Measurements from ENCODE around the gene CLDN9. TPM values are rescaled to one million over a fixed set of nuclear protein-coding genes. Genes with fewer than 3 reads are reported as not detected.

Gene CLDN9
- total RNA-seq, 4 donors from 2014 or later, result not detected

DNA sequence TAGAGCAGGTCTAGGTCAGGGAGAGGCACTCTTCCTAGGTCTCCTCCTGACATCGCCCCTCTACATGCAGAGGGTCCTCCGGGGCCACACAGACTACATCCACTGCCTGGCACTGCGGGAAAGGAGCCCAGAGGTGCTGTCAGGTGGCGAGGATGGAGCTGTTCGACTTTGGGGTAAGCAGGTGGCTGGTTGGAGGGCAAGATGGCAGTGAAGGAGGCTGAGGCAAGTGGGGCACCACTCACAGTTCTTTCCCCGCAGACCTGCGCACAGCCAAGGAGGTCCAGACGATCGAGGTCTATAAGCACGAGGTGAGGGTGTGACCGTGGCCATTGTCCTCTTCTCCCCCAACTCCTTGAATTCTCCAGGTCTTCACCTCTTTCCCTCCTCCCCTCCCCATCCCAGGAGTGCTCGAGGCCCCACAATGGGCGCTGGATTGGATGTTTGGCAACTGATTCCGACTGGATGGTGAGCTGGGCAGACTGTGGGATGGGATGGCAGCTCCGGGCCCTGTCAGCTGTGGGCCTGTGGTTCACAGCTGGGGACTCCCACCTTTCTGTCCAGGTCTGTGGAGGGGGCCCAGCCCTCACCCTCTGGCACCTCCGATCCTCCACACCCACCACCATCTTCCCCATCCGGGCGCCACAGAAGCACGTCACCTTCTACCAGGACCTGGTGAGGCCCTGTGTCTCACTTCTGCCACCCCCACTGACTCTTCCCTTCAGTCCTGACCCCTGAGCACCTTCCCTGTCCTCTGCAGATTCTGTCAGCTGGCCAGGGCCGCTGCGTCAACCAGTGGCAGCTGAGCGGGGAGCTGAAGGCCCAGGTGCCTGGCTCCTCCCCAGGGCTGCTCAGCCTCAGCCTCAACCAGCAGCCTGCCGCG is 14.1 kb downstream of the CLDN9 start:
- H3K4me3 ChIP-seq, result no peak overlapping the region
- peaks cover 63% of the 10 kb centered on the region for H3K4me1 ChIP-seq
- no peaks in the 10 kb centered on the region for H3K9me3 ChIP-seq
- H3K27me3 ChIP-seq, result peaks cover 21% of the 10 kb centered on the region
- 94% methylated on average over 21 of the region's 24 CpGs for WGBS
- H3K36me3 ChIP-seq, result peaks cover 19% of the 10 kb centered on the region
- DNase-seq (ENCODE audit: low spot score in 2 of 2), result no peak
- TF ChIP-seq POLR2A (IDR thresholded peaks at IDR 0.05) (no peak), POLR2AphosphoS5 (IDR thresholded peaks at IDR 0.05) (no peak), EP300 (IDR thresholded peaks at IDR 0.05) (no peak)
- TF ChIP-seq, protein P1, sequence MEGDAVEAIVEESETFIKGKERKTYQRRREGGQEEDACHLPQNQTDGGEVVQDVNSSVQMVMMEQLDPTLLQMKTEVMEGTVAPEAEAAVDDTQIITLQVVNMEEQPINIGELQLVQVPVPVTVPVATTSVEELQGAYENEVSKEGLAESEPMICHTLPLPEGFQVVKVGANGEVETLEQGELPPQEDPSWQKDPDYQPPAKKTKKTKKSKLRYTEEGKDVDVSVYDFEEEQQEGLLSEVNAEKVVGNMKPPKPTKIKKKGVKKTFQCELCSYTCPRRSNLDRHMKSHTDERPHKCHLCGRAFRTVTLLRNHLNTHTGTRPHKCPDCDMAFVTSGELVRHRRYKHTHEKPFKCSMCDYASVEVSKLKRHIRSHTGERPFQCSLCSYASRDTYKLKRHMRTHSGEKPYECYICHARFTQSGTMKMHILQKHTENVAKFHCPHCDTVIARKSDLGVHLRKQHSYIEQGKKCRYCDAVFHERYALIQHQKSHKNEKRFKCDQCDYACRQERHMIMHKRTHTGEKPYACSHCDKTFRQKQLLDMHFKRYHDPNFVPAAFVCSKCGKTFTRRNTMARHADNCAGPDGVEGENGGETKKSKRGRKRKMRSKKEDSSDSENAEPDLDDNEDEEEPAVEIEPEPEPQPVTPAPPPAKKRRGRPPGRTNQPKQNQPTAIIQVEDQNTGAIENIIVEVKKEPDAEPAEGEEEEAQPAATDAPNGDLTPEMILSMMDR (IDR thresholded peaks at IDR 0.05), result no peak
- H3K27ac ChIP-seq, result no peak overlapping the region

DNA sequence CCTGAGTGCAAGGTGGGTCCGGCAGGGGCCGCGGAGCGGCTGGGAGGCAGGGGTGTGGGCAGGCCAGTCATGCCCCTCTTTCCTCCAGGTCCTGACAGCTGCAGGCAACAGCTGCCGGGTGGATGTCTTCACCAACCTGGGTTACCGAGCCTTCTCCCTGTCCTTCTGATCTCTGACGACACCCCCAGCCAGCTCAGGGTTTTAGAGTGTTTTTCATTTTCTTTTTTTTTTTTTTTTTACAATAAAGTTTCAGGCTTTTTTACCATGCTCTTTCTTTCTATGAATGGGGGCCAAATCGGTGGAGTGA is 14.7 kb downstream of the CLDN9 start:
- WGBS, result 86% methylated on average over 8 of the region's 8 CpGs
- no peak for DNase-seq (ENCODE audit: low spot score in 2 of 2)
- Histone ChIP-seq H3K36me3 (peaks cover 19% of the 10 kb centered on the region), H3K4me1 (peaks cover 61% of the 10 kb centered on the region), H3K27ac (no peak overlapping the region), H3K9me3 (no peaks in the 10 kb centered on the region), H3K4me3 (no peak overlapping the region), H3K27me3 (peaks cover 21% of the 10 kb centered on the region)
- TF ChIP-seq POLR2AphosphoS5 (IDR thresholded peaks at IDR 0.05), result no peak
- TF ChIP-seq, protein P1 (IDR thresholded peaks at IDR 0.05), result no peak
- TF ChIP-seq POLR2A (IDR thresholded peaks at IDR 0.05), result no peak
- TF ChIP-seq EP300 (IDR thresholded peaks at IDR 0.05), result no peak

DNA sequence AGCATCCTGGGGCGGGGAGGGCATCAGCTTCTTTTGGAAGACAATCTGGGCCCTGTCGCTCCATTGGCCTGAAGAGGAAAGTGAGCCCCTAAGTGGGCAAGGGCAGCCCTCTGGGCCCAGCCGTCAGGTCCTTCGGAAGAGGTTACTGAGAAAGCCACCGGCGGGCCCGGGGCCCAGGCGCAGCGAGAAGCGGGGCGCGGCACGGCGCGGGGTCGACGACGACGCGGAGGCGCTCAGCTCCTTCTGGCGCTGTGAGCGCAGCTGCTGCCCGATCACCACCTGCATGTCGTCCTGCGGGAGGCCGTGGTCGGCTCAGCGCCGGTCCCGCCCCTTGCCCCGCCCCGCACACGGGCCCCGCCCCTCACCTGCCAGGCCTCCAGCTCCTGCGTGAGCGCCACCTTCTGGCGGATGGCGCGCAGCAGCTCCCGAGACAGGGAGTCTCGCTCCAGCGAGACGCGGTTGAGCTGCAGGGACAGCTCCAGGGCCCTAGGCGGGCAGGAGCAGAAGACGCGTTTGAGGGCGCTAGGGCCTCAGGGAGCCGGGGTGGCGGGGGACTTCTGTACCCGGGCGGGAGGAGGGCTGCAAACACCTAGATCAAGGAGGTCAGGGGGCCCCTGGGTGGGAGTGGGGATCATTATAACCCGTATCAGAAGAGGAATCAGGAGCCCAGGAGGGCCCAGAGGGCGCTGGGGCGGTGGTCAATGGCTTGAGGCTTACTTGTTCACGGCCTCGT is 15.4 kb downstream of the CLDN9 start:
- no peaks in the 10 kb centered on the region for H3K9me3 ChIP-seq

DNA sequence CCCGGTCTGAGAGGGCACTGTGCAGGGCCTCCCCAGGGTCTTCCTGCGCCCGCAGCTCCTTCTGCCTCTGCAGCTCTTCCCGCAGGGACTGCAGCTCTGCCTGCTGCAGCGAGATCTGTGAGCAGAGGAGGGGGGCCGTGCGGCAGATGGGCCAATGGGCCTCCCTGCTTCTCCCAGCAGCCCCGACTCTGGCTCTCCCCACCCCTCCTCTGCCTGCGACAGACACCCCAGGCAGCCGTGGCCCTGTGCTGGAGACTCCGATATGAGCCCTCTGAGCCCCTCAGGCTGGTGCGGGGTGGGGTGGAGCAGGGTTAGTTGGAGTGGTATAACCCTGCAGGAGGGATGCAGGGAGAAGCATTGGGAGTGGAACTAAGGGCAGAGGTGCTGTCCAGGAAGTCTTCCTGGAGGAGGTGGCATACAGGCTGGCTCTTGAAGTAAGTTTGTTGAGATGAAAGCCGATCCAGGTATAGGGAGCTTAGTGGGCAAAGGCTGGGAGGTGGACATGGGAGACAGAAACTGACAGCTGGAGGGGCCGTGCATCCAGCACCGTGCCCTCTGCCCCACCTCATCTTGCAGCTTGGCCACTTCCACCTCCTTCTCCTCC is 16.1 kb downstream of the CLDN9 start:
- 54% methylated on average over 3 of the region's 15 CpGs for WGBS
- peaks cover 31% of the 10 kb centered on the region for H3K27me3 ChIP-seq

More for the DNA sequence above, 15.4 kb downstream of the CLDN9 start:
- peak in 1 of 2 donors; percentile 79 for DNase-seq (ENCODE audit: low spot score in 2 of 2)
- WGBS, result 17% methylated on average over 4 of the region's 58 CpGs
- Histone ChIP-seq H3K36me3 (peaks cover 19% of the 10 kb centered on the region), H3K4me1 (peaks cover 55% of the 10 kb centered on the region), H3K27ac (no peak overlapping the region), H3K4me3 (peak overlapping the region; percentile 13), H3K27me3 (peaks cover 24% of the 10 kb centered on the region)
- no peak for TF ChIP-seq EP300 (IDR thresholded peaks at IDR 0.05)
- TF ChIP-seq, protein P1 (IDR thresholded peaks at IDR 0.05), result peak; percentile 15 to 97

More for the DNA sequence above, 16.1 kb downstream of the CLDN9 start:
- Histone ChIP-seq H3K9me3 (no peaks in the 10 kb centered on the region), H3K4me3 (no peak overlapping the region), H3K27ac (no peak overlapping the region), H3K36me3 (peaks cover 19% of the 10 kb centered on the region), H3K4me1 (peaks cover 50% of the 10 kb centered on the region)
- no peak for DNase-seq (ENCODE audit: low spot score in 2 of 2)
- TF ChIP-seq, protein P1 (IDR thresholded peaks at IDR 0.05), result no peak
- TF ChIP-seq POLR2A (IDR thresholded peaks at IDR 0.05), result no peak
- no peak for TF ChIP-seq POLR2AphosphoS5 (IDR thresholded peaks at IDR 0.05)
- TF ChIP-seq EP300 (IDR thresholded peaks at IDR 0.05), result no peak
